Naive thymus-derived CD8-positive, alpha-beta T cell (primary cell): ENCODE results near the gene ANAPC15. TPM values are rescaled to one million over a fixed set of nuclear protein-coding genes. Genes with fewer than 3 reads are reported as not detected.

ENCODE experiments used
- ATAC-seq, 2 donors: fragments of 150-1000 bp; cut with Tn5 transposase in 1 of 2; sonication (Bioruptor Pico), chemical (Tn5 transposase) in 1 of 2; 1 replicate in 1 of 2; 2 replicates in 1 of 2; pipeline ENCODE4 v1.10.0; 2021; ENCODE audit warnings: mild to moderate bottlenecking in 2 of 2, moderate library complexity in 2 of 2
- POLR2A ChIA-PET: fragments of 350-600 bp; sonication (Branson Sonifier 250); formaldehyde crosslinking; loops from one replicate; lab custom pipeline; 2021; ENCODE audit warnings: antibody characterized with exemption; lab: Charles Lee
- DNase-seq, 10 donors: peaks; one replicate each; pipeline versions ENCODE4 v3.0.0 to v3.0.0-alpha.2; 2020 to 2022
- H3K27ac Mint-ChIP-seq, 10 donors: one replicate each; pipeline ENCODE4 v1.8.0; 2020 to 2022; ENCODE audit warnings: mild to moderate bottlenecking in 10 of 10, mixed read lengths in 10 of 10, moderate library complexity in 4 of 10, inconsistent platforms in 1 of 10
- H3K27me3 Mint-ChIP-seq, 5 donors: one replicate each; pipeline ENCODE4 v1.8.0; 2021 to 2022; ENCODE audit warnings: mixed read lengths in 5 of 5
- H3K36me3 Mint-ChIP-seq, 3 donors: one replicate each; pipeline ENCODE4 v1.8.0; 2020 to 2022; ENCODE audit warnings: mixed read lengths in 3 of 3, mild to moderate bottlenecking in 2 of 3, inconsistent platforms in 1 of 3
- H3K4me1 Mint-ChIP-seq, 4 donors: one replicate each; pipeline ENCODE4 v1.8.0; 2021 to 2022; ENCODE audit warnings: mixed read lengths in 4 of 4
- H3K4me3 Mint-ChIP-seq, 10 donors: one replicate each; pipeline ENCODE4 v1.8.0; 2020 to 2022; ENCODE audit warnings: mild to moderate bottlenecking in 10 of 10, mixed read lengths in 10 of 10, moderate library complexity in 6 of 10, inconsistent platforms in 1 of 10
- H3K9me3 Mint-ChIP-seq, 9 donors: one replicate each; pipeline ENCODE4 v1.8.0; 2020 to 2022; ENCODE audit warnings: mixed read lengths in 9 of 9, mild to moderate bottlenecking in 3 of 9, inconsistent platforms in 1 of 9, moderate library complexity in 1 of 9
- polyA plus RNA-seq, 3 donors: library from polyadenylated mRNA; unstranded; fragments of 300-500 nt; fragmentation: Illumina TruSeq; gene quantifications; one replicate each; pipeline ENCODE4 v1.2.3, GENCODE V29; 2021
- total RNA-seq, 8 experiments: library from RNA in 2 of 8; stranded (reverse) in 2 of 8; gene quantifications; one replicate each; pipeline ENCODE4 v1.2.3 and lab custom pipeline; 2021 to 2026

Gene ANAPC15
- total and polyA plus RNA-seq, 5 experiments from 2014 or later: 52.9 to 102 (median 81.7) TPM

DNA sequence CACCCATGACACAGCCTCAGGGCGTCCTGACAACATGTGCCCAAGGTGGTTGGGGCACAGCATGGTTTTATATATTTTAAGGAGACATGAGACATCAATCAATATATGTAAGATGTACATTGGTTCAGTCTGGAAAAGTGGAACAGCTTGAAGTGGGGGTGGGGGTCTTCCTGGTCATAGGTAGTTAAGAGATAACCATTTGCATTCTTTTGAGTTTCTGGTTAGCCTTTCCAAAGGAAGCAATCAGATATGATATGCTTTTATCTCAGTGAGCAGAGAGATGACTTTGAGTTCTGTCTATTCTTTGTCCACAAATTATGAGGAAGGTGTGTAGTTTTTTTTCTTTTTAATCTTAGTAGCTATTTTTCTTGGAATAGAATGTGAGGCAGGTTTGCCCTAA, 10.1 kb upstream of the ANAPC15 start:
- DNase-seq (no peak), ATAC-seq (no peak)
- H3K9me3 Mint-ChIP-seq: peaks cover 0 to 14% (median 3%) of the 10 kb centered on the region in 9 donors
- H3K4me3 Mint-ChIP-seq: no peak overlapping the region
- no peaks in the 10 kb centered on the region for H3K4me1 Mint-ChIP-seq
- peaks cover 0 to 12% (median 4%) of the 10 kb centered on the region in 3 donors for H3K36me3 Mint-ChIP-seq
- POLR2A ChIA-PET: no interaction called here
- no peak overlapping the region for H3K27ac Mint-ChIP-seq
- H3K27me3 Mint-ChIP-seq: peaks cover 5 to 15% (median 10%) of the 10 kb centered on the region in 5 donors

DNA sequence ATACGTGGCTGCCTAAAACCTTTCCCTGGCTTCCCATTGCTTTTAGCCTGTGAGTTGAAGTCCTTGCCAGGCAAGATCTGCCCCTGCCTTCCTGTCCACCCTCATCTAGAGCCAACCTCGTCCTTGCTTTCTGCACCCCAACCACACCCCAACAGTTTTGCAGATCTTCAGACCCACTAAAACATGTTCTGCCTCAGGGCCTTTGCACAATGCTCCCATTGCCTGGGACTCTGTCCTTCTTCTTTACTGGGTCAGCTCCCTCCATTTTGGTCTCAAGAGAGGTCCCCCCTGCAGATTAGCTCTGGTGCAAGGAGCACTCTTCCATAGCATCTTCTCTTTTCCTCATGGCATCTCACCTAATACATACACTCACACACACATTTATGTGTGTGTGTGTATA, 8.4 kb upstream of the ANAPC15 start:
- ATAC-seq (no peak), DNase-seq (no peak)
- Mint-ChIP-seq H3K36me3 (peaks cover 0 to 10% (median 0%) of the 10 kb centered on the region in 3 donors), H3K27me3 (peaks cover 5 to 18% (median 15%) of the 10 kb centered on the region in 5 donors), H3K27ac (peak overlapping the region in 2 of 10 donors; percentile 53 to 82), H3K9me3 (peaks cover 0 to 2% (median 0%) of the 10 kb centered on the region in 9 donors), H3K4me3 (no peak overlapping the region), H3K4me1 (no peaks in the 10 kb centered on the region)
- POLR2A ChIA-PET: no interaction called here

DNA sequence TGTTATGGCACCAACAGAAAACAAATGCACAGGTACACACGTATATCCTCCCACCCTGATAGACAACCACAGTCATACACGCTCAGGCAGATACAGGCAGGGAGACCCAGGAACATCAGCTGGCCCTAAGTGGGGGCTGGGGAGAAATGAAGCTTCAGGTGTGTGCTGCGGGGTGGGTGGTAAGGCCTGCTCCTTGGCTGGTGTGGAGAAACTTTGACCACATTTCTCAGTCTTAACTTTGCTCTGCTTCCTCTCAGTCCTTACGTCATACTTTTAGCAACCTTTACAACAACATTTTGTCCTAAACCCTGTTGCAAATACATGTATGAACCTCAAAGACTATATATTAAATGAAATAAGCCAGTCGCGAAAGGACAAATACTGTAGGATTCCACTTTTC, 6.7 kb upstream of the ANAPC15 start:
- Mint-ChIP-seq H3K4me3 (no peak overlapping the region), H3K36me3 (peaks cover 0 to 5% (median 0%) of the 10 kb centered on the region in 3 donors), H3K27ac (no peak overlapping the region), H3K27me3 (peaks cover 5 to 20% (median 15%) of the 10 kb centered on the region in 5 donors), H3K4me1 (peaks cover 0 to under 1% (median 0%) of the 10 kb centered on the region in 4 donors), H3K9me3 (peaks cover 0 to 5% (median 0%) of the 10 kb centered on the region in 9 donors)
- ATAC-seq (no peak), DNase-seq (no peak)
- POLR2A ChIA-PET: no interaction called here

DNA sequence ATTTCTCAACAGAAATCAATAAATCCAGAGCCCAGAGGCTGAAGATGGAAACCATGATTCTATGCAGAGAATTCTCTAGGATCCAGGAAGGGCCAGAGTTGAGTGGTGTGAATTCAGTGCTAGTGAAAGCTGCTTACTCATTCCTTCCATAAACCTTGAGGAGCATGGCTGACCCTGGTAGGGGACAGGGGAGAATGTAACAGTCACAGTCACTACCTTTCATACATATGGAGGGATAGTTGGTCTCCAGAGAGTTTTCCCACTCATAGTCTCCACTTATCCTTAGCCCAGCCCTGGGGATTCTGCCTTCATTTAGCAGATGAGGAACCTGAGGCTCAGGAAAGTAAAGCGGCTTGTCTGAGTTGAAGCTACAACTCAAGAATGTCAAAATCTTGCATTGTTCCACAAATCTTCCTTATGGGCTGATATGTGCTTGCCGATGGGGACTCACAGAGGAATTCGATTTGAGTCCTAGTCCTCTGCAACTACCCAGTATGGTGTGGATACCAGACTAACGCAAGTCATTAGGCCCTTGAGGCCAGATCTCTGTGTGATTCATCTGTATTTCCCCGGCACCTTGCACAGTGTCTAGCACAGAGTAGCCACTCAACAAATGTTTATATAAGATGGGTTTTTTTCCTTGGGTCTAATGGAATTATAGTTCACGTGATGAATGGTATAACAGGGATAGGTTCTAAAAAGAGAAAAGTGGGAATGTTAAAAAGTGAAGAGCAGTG, 3.7 kb upstream of the ANAPC15 start:
- H3K36me3 Mint-ChIP-seq: peaks cover 0 to 5% (median under 1%) of the 10 kb centered on the region in 3 donors
- peaks cover 14 to 24% (median 20%) of the 10 kb centered on the region in 4 donors for H3K4me1 Mint-ChIP-seq
- H3K9me3 Mint-ChIP-seq: peaks cover 0 to 5% (median 0%) of the 10 kb centered on the region in 9 donors
- no peak overlapping the region for H3K4me3 Mint-ChIP-seq
- peak overlapping the region in 1 of 10 donors; percentile 13 for H3K27ac Mint-ChIP-seq
- ATAC-seq (no peak), DNase-seq (no peak)
- H3K27me3 Mint-ChIP-seq: peaks cover 5 to 20% (median 15%) of the 10 kb centered on the region in 5 donors
- POLR2A ChIA-PET: no interaction called here

DNA sequence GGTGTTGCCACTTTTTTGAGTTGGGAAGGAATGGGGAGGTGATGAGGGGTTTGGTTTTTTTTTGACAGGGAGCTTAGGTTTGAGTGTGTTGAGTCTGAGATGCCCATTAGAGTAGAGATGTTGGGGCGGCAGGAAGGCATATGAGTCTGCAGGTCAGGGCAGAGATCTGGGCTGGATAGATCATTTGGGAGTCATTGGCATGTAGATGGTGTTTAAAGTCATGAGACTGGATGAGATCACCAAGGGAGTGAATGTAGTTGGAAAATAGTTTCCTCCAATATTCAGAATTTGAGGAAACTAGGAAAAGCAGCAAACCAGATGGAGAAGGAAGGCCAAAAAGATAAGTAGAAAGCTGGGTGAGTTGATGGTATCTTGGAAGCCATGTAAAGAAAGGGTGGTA, 2.1 kb upstream of the ANAPC15 start:
- peaks cover 0 to 16% (median 12%) of the 10 kb centered on the region in 5 donors for H3K27me3 Mint-ChIP-seq
- peaks cover 0 to 5% (median 0%) of the 10 kb centered on the region in 9 donors for H3K9me3 Mint-ChIP-seq
- H3K4me1 Mint-ChIP-seq: peaks cover 22 to 28% (median 25%) of the 10 kb centered on the region in 4 donors
- H3K4me3 Mint-ChIP-seq: peak overlapping the region in 1 of 10 donors; percentile 7
- POLR2A ChIA-PET: no interaction called here
- ATAC-seq (no peak), DNase-seq (no peak)
- H3K36me3 Mint-ChIP-seq: peaks cover 8 to 15% (median 8%) of the 10 kb centered on the region in 3 donors
- H3K27ac Mint-ChIP-seq: peak overlapping the region in 7 of 10 donors; percentile 17 to 99 (median 60)

DNA sequence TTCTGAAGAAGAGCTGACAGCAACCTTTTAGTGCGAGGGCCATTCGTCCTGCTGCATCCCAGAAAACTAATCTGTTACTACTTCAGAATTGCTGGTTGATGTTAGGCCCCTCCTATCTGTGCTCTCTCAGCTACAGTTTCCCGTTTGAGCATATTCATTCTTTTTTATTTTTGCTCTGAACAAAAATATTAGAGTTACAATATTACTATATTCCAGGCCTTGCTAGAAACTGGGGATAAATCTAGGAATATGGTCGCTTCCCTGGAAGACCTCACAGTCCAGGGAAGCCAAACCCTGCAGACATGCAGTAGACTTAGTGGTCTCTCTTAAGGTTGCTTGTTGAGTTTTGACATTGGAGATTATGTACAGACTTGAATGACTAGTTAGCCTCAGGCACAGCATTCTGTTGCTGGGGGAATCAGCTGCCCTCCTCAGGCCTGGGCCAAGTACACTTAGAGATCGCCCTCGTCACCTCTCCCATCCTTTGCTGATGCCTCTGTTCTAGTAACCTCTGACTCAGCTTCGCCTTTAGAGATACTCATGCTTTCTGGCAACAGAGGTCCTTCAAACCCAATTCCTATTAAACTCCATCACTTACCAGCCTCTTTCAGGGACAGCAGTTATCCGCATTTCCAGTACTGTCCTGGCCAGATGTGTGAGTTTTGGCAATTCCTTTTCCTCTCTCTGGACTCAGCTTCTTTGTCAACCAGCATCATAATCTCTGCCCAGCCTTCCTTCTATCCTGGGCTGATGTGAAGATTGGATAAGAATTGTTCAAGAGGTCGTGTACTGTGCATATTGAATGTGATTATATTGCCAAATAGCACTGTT, 698 bp upstream of the ANAPC15 start:
- H3K9me3 Mint-ChIP-seq: peaks cover 0 to 5% (median 0%) of the 10 kb centered on the region in 9 donors
- H3K27me3 Mint-ChIP-seq: peaks cover 0 to 9% (median 4%) of the 10 kb centered on the region in 5 donors
- no peak for DNase-seq
- ATAC-seq: peak in 1 of 2 donors; percentile 22
- POLR2A ChIA-PET: interaction anchor here (0.6 to 3.6 kb wide), 12 partner anchors 9 to 185 kb away, joined by 3 to 78 read pairs (median 9); partner anchors contain the start of genes INPPL1, LAMTOR1, NUMA1 and RNF121
- peaks cover 8 to 17% (median 10%) of the 10 kb centered on the region in 3 donors for H3K36me3 Mint-ChIP-seq
- H3K27ac Mint-ChIP-seq: peak overlapping the region; percentile 95 to 99 (median 98)
- peaks cover 22 to 28% (median 25%) of the 10 kb centered on the region in 4 donors for H3K4me1 Mint-ChIP-seq
- H3K4me3 Mint-ChIP-seq: peak overlapping the region; percentile 87 to 100 (median 96)

DNA sequence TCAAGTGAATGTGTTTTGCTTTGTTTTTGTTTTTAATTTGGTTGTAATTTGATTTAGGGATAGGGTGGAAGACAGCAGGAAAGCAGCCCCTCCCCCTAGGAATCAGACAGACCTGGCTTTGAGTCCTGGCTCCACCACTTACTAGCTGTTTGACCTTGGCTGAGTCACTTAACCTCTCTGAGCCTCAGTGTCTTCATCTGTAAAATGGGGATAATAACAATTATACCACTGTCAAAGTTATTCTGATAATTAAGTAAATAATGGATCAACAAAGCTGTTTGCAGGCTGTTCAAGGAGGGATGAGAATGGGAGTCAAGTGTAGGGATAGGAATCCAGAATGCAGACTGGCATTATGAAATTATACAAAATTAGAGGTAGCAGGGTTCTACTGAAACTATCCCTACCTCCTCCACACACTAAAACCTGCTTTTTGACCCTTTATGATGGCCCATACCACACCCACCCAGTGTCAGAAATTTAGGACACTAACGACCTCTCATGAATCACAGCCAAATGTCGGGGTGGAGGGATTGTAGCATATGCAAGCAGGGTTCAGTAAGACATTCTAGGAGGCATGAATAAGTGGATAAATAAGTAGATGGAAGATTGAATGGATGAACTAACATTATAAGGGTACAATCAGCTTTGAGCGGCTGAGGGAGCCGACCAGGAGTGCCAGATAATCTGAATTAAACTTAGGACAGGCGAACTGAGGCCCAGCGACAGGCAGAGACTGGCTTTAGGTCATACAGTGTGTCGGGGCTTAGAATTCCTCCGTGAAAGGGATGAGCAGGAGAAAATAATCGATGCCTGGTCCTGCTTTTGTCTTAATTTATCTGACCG, 974 bp downstream of the ANAPC15 start:
- Mint-ChIP-seq H3K36me3 (peaks cover 8 to 26% (median 19%) of the 10 kb centered on the region in 3 donors), H3K4me3 (peak overlapping the region; percentile 87 to 100 (median 96)), H3K9me3 (peaks cover 0 to 5% (median 0%) of the 10 kb centered on the region in 9 donors), H3K4me1 (peaks cover 22 to 28% (median 25%) of the 10 kb centered on the region in 4 donors), H3K27me3 (peaks cover 0 to 6% (median under 1%) of the 10 kb centered on the region in 5 donors), H3K27ac (peak overlapping the region; percentile 95 to 99 (median 98))
- POLR2A ChIA-PET: interaction anchor here (0.7 to 3.6 kb wide), 10 partner anchors 9 to 319 kb away, joined by 3 to 78 read pairs (median 9); partner anchors contain the start of genes INPPL1, NUMA1, RNF121 and XNDC1N
- ATAC-seq (no peak), DNase-seq (peak in 1 of 10 donors; percentile 7)

DNA sequence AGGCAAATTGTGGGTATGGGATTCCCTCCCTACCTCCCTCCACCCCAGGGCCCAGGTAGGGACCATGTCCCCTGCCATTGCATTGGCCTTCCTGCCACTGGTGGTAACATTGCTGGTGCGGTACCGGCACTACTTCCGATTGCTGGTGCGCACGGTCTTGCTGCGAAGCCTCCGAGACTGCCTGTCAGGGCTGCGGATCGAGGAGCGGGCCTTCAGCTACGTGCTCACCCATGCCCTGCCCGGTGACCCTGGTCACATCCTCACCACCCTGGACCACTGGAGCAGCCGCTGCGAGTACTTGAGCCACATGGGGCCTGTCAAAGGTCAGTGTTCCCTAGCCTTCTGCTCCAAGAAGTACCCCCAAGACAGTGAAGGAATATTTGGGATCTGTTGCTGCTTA, 6.6 kb downstream of the ANAPC15 start, which contains the start of gene TOMT:
TSS of gene TOMT (plus strand) at position 37 of the 400 bp plus-strand sequence. CDS start at position 65, 28 bp downstream.
- Mint-ChIP-seq H3K4me3 (peak within 1 kb of the TSS in 4 of 10 donors; percentile 10 to 34 (median 32)), H3K36me3 (peaks cover 4 to 23% (median 21%) of the 10 kb centered on the region in 3 donors), H3K27ac (peak within 1 kb of the TSS in 9 of 10 donors; percentile 7 to 94 (median 79)), H3K27me3 (no peaks in the 10 kb centered on the region), H3K9me3 (no peaks in the 10 kb centered on the region), H3K4me1 (peaks cover 25 to 42% (median 36%) of the 10 kb centered on the region in 4 donors)
- POLR2A ChIA-PET: no interaction called here
- no peak for DNase-seq
- ATAC-seq: no peak

DNA sequence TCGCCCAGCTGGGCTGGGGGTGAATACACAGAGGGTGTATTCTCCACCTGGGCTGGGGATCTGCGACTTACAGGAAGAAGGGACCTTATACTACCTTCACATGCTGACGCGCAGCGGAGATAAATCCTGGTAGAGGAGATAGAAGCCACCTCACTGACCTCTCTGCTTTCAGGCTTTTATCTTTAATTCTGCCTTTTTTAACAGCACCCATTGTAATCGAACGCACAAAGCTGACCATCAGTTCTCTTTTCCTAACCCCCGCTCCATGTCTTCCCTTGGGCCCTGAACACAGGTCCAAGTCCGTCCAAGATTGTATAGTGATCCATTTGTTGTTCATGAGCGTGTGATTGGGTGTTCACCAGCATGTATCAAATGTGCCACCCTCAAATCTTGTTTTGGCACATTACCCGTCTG, 8.7 kb downstream of the ANAPC15 start:
- peak overlapping the region; percentile 88 to 99 (median 94) for H3K27ac Mint-ChIP-seq
- DNase-seq (no peak), ATAC-seq (no peak)
- peak overlapping the region; percentile 66 to 96 (median 86) for H3K4me3 Mint-ChIP-seq
- peaks cover 0 to 18% (median 11%) of the 10 kb centered on the region in 3 donors for H3K36me3 Mint-ChIP-seq
- no peaks in the 10 kb centered on the region for H3K27me3 Mint-ChIP-seq
- POLR2A ChIA-PET: interaction anchor here (2.0 to 8.1 kb wide), 2 partner anchors 9 to 63 kb away, joined by 12 to 79 read pairs; partner anchors contain the start of gene ANAPC15
- peaks cover 25 to 48% (median 47%) of the 10 kb centered on the region in 4 donors for H3K4me1 Mint-ChIP-seq
- no peaks in the 10 kb centered on the region for H3K9me3 Mint-ChIP-seq

DNA sequence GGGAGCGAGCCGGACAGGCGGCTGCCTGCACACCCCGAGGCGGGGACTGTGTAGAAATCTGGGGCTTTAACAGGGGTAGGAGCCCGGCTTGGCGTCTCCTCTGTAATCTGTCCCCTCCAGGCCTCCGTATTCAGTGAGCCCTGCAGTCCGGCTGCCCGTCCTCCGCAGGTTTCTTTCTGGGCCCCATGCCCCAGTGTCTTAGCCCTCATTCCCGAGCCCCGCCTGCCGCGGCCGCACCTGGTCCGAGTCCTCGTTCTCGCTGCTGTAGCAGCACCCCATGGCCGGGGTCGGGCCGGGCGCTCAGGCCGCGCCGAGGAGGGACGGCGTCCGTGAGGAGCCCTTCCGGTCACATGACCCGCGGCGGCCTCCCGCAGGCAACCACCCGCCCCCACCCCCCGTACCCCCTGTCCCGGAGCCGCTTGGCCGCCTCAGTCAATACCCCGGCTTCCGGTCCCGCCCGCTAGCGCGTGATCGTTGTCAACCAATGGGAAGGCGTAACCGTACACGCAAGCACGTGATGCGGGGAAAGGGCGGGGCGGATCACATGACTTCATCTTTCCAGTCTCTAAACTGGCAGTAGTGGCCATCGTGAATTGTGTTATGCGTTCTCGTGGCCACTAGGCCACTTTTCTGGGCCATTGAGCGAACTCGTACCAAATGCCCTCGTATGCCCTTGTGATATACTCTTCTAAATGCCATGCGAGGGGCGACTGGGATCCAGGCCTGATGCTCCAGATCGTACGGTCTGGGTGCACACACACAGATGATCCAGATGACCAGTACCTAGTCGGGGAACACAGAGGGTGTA, 9.3 kb downstream of the ANAPC15 start, which contains the start of gene LAMTOR1:
TSS of gene LAMTOR1 (minus strand) at position 352 of the 808 bp plus-strand sequence. CDS start at position 279, 73 bp downstream.
- peak; percentile 90 to 99 (median 96) for DNase-seq

More for the DNA sequence above, 9.3 kb downstream of the ANAPC15 start, which contains the start of gene LAMTOR1:
- H3K36me3 Mint-ChIP-seq: peaks cover 0 to 23% (median 10%) of the 10 kb centered on the region in 3 donors
- peak within 1 kb of the TSS; percentile 66 to 96 (median 86) for H3K4me3 Mint-ChIP-seq
- H3K27me3 Mint-ChIP-seq: no peaks in the 10 kb centered on the region
- POLR2A ChIA-PET: interaction anchor here (0.6 to 8.1 kb wide), 5 partner anchors 9 to 103 kb away, joined by 3 to 79 read pairs (median 12); partner anchors contain the start of gene ANAPC15
- H3K9me3 Mint-ChIP-seq: no peaks in the 10 kb centered on the region
- peaks cover 25 to 48% (median 47%) of the 10 kb centered on the region in 4 donors for H3K4me1 Mint-ChIP-seq
- peak within 1 kb of the TSS; percentile 88 to 99 (median 94) for H3K27ac Mint-ChIP-seq
- peak; percentile 94 to 97 for ATAC-seq
